ENCODE results near the gene MAST4.
A peak's percentile ranks its signal among the peaks of the same experiment; 100 is the strongest.

MAST4 gene

DNA sequence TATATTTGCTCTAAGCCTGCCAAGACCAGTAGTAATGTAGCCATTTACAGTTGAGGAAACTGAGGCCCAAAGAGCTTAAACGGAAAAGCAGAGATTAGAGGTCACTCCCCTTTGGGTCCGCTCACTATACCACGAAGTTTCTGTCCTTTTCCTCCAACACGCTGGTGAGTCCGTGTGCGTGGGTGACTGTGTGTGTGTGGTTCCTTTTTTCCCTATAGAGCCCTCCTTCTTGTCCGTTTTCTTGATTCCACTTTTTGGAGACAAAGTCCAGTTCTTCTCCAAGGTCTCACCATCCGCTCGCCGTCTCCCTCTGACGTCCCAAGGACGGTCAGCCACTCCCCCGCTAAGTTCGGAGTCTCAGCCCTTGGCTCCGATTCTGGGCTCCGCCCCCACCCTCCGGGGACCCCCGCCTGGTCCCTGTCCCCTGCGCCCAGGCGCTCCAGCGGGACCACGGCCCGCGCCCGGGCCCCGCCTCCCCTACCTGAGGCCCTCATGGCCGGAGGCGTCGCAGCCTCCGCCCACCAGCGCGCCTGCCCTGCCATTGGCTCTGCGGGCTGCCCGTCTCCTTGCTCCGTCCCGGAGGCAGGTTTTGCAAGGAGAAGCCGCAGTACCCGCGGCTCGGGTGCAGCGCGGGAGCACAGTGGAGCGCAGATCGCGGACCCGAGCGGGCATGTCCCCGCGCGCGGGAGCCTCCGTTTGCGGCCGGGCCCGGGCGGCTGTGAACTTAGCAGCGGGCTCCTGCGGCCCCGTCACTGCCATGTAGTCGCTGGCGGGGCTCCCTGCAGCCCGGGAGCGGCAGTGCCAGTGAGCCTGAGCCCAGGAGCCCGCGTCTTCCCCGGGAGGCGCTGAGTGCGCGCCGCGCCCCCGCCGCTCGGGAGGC is at the start of gene MAST4:
Gene MAST4 (plus strand): TSS at position 638 of the 880 bp plus-strand sequence. CDS start 263 bp downstream, outside the sequence.
- TF ChIP-seq CTCF (conservative IDR thresholded peaks at IDR 0.05; ENCODE audit: low read length) = no peak
- DNase-seq (ENCODE audit: low read depth) = peak; percentile 77
- H3K4me3 ChIP-seq (ENCODE audit: low read length) = peak within 1 kb of the TSS; percentile 54

- DNase-seq (ENCODE audit: low read depth) = no peak
- no peak overlapping the region for H3K4me3 ChIP-seq (ENCODE audit: low read length)
- TF ChIP-seq CTCF (conservative IDR thresholded peaks at IDR 0.05; ENCODE audit: low read length) = no peak
Measured at GRCh38 chr5:66546541-66546940, 49.7 kb upstream of the MAST4 start.

DNA sequence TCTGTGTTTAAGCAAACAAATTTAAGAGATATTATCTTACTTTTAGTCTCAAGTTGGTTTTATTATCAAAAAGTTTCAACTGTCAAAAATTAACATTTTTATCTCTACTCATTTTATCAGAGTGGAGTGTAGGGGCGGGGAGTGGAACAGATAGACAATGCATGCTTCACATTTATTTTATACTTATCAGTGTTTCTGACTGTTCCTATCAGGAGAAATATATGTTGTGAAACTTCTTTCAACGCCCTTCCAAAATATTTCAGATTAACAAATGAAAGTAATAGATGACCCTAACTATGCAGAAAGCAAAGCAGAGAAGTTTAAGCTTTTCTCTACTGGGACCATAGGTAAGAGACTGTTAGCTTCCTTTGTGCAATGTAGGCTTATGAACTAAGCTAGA is 44.9 kb upstream of the MAST4 start:
- TF ChIP-seq CTCF (conservative IDR thresholded peaks at IDR 0.05; ENCODE audit: low read length) = no peak
- no peak for DNase-seq (ENCODE audit: low read depth)
- H3K4me3 ChIP-seq (ENCODE audit: low read length) = no peak overlapping the region

- no peak for TF ChIP-seq CTCF (conservative IDR thresholded peaks at IDR 0.05; ENCODE audit: low read length)
- DNase-seq (ENCODE audit: low read depth) = no peak
- H3K4me3 ChIP-seq (ENCODE audit: low read length) = no peak overlapping the region
Measured at GRCh38 chr5:66551945-66552344, 44.2 kb upstream of the MAST4 start.

DNA sequence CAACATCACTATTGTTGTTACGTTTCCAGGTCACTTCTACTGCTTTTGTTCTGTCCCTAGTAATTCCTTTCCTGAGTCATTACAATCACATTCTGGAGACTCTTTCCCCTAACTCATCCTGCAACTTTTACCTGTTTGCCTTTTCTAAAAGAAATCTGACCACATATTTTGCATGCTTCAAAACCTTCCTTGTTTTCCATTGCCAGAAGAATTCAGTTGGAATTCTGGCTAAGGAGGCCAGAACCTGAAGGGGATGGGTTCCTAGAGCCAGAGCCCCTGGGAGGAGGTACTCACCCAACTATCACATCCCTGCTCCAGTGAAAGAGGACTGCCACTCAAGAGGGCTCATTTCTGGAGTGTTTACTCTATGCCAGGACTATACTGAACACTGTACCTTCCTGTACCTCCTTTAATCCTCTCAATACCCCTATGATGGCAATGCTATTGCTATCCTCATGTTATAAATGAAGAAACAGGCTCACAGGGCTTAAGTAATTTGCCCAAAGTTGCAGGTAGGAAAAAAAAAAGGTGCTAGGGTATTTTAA is 42.8 kb upstream of the MAST4 start:
- DNase-seq (ENCODE audit: low read depth) = no peak
- no peak overlapping the region for H3K4me3 ChIP-seq (ENCODE audit: low read length)
- TF ChIP-seq CTCF (conservative IDR thresholded peaks at IDR 0.05; ENCODE audit: low read length) = no peak

GRCh38 chr5:66553916-66554575 is 42.1 kb upstream of the MAST4 start:
- H3K4me3 ChIP-seq (ENCODE audit: low read length) = no peak overlapping the region
- no peak for DNase-seq (ENCODE audit: low read depth)
- no peak for TF ChIP-seq CTCF (conservative IDR thresholded peaks at IDR 0.05; ENCODE audit: low read length)
